ENCODE data around the gene PTPRE.

- TF ChIP-seq SUZ12 (IDR thresholded peaks at IDR 0.05; ENCODE audit: extremely low read depth, insufficient read depth, insufficient read length) = no peak
- TF ChIP-seq ZNF274 (IDR thresholded peaks at IDR 0.05; ENCODE audit: low read depth, low read length) = no peak
These were observed 216.0 kb downstream of the PTPRE start for GRCh38 chr10:128122931-128123330.
